ENCODE results near the gene WNT5B.

WNT5B gene

GRCh38 chr12:1643043-1643442, 14.0 kb downstream of the WNT5B start:
- H3K4me3 ChIP-seq (ENCODE audit: low read depth, low read length) = no peak overlapping the region
- no peak for TF ChIP-seq CTCF (IDR thresholded peaks at IDR 0.05; ENCODE audit: control insufficient read depth, extremely low read depth, insufficient read depth)
- DNase-seq (ENCODE audit: low read depth) = no peak

DNA sequence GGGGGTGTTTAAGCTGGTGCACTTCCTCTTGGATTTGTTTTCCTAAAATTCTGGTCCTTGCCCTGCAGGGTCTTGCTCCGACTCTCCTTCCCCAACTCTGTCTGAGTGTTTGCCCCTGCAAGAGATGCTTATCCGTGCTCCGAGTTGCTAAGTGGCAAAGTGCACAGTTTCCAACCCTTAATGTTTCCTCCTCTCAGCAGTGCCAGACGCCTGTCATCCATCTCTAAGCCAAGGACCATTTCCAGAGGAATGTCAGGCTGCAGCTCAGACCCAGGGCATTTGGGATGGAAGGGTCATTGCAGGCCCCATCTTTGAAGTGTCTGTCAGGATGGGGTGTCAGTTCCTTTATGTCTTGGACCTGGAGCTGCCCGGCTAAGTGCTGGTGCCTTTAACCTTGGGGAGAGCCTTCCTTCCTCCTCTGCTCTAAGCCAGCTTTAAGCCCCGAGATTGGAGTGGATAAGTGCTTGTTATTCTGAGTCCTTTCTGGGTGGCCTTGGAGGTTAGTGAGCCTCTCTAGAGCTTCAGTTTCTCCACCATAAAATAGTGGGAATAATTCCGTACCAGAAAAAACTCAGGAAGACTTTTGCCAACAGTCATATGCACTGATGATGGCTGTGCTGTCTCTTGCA, 15.0 kb downstream of the WNT5B start:
- DNase-seq (ENCODE audit: low read depth) = no peak
- no peak overlapping the region for H3K4me3 ChIP-seq (ENCODE audit: low read depth, low read length)
- no peak for TF ChIP-seq CTCF (IDR thresholded peaks at IDR 0.05; ENCODE audit: control insufficient read depth, extremely low read depth, insufficient read depth)

DNA sequence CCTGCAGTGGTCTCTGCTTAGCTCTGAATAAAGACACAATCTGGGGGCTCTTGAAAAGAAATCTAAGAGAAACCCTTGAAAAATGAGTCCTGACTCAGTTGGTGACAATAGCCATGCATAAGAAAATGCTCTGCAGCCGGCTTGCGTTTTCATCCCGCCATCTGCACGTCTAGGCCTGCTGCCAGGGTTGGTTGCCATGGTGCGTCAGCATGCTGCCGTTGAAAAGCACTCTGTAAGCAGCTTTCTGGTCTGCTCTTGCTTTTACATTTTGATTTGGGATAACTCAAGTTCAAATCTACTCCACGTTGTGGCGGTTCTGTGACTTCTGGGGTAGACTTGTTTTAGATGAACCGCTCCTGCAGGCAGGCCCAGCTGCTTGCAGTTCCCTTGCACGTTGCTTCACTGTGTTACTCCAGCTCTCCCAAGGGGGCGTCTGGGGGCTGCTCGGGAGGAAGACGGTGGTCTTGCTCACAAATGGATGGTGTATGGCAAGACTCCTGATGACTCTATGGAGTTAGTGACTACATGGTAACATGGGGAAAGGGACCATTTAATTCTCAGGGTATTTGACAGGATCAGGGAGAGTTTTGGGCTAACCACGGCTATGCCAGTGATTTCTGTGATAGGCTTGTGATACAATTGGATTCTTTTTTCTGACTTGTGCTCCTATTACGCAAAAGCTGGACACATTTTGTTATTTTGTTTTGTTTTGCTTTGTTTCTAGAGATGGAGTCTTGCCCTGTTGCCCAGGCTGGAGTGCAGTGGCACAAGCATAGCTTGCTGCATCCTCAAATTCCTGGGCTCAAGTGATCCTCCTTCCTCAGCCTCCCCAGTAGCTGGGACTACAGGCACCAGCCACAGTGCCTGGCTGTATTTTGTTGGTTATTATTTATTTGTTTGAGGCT, 15.8 kb downstream of the WNT5B start:
- DNase-seq (ENCODE audit: low read depth) = no peak
- no peak for TF ChIP-seq CTCF (IDR thresholded peaks at IDR 0.05; ENCODE audit: control insufficient read depth, extremely low read depth, insufficient read depth)

GRCh38 chr12:1645819-1646218, 16.8 kb downstream of the WNT5B start:
- no peak for DNase-seq (ENCODE audit: low read depth)
- TF ChIP-seq CTCF (IDR thresholded peaks at IDR 0.05; ENCODE audit: control insufficient read depth, extremely low read depth, insufficient read depth) = no peak
- H3K4me3 ChIP-seq (ENCODE audit: low read depth, low read length) = no peak overlapping the region

More for the DNA sequence above, 15.8 kb downstream of the WNT5B start:
- no peak overlapping the region for H3K4me3 ChIP-seq (ENCODE audit: low read depth, low read length)

- no peak for TF ChIP-seq CTCF (IDR thresholded peaks at IDR 0.05; ENCODE audit: control insufficient read depth, extremely low read depth, insufficient read depth)
- H3K4me3 ChIP-seq (ENCODE audit: low read depth, low read length) = no peak overlapping the region
- no peak for DNase-seq (ENCODE audit: low read depth)
Measured at GRCh38 chr12:1646569-1647284, 17.7 kb downstream of the WNT5B start.

DNA sequence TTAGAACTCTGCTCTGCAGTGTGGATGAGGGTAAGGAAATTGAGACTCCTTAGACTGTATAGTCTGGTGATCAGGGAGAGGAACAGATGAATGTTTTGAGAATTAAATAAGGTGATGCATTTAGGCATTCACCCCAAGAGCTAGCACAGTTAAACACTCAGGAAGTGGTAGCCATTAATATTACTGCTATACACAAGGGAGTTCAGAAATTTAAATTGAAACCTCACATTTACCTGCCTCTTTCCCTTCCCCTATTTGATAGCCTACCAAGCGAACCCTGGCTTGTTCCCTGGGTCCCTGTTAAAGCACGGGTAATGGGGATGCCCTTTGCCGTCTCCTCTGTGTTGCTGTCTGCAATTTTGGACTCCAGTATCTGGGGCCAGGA, 18.2 kb downstream of the WNT5B start:
- H3K4me3 ChIP-seq (ENCODE audit: low read depth, low read length) = no peak overlapping the region
- TF ChIP-seq CTCF (IDR thresholded peaks at IDR 0.05; ENCODE audit: control insufficient read depth, extremely low read depth, insufficient read depth) = no peak
- DNase-seq (ENCODE audit: low read depth) = no peak
